SK-N-SH (cell line): ENCODE measurements around the gene DLG1. TPM values are rescaled to one million over a fixed set of nuclear protein-coding genes. Genes with fewer than 3 reads are reported as not detected.

Experiments used
- CTCF ChIA-PET: fragments of 300-600, 350-600 bp; formaldehyde crosslinking; extraction: SDS; loops from one replicate; lab custom pipeline; 2021; lab: Yijun Ruan, JAX
- POLR2A ChIA-PET: fragments of 350-600 bp; sonication (Branson Sonifier 250); formaldehyde crosslinking; extraction: SDS; loops from one replicate; lab custom pipeline; 2020; ENCODE audit warnings: antibody characterized with exemption, inconsistent platforms; lab: Yijun Ruan, JAX
- DNase-seq: peaks from one replicate; pipeline ENCODE4 v3.0.0; 2012
- H2AFZ ChIP-seq: fragments of 200-600 bp; sonication (generic); 2 replicates; pipeline ENCODE4 v1.8.1; 2016; ENCODE audit warnings: antibody characterized with exemption, mild to moderate bottlenecking, low read depth
- H3F3A ChIP-seq: fragments of 200-600 bp; sonication (generic); replicated peaks from 2 replicates; pipeline ENCODE3; 2016; ENCODE audit warnings: antibody characterized with exemption, mild to moderate bottlenecking; ENCODE audit not compliant: insufficient read depth
- H3K27ac ChIP-seq, 2 experiments: fragments of 200-500 bp in 1 of 2; fragments of 200-600 bp in 1 of 2; sonication (Bioruptor generic) in 1 of 2; sonication (generic), shearing (Covaris generic) in 1 of 2; 2 replicates each; pipeline versions ENCODE4 v1.5.1 to v1.6.1; 2014 to 2016; ENCODE audit warnings: low read depth in 2 of 2, inconsistent platforms in 1 of 2, low read length in 1 of 2, mild to moderate bottlenecking in 1 of 2, mixed read lengths in 1 of 2
- H3K27me3 ChIP-seq: fragments of 200-600 bp; sonication (generic), shearing (Covaris generic); 2 replicates; pipeline ENCODE4 v1.6.1; 2016; ENCODE audit warnings: mixed run types; ENCODE audit not compliant: insufficient read depth
- H3K36me3 ChIP-seq, 2 experiments: fragments of 200-500 bp in 1 of 2; fragments of 200-600 bp in 1 of 2; sonication (Bioruptor generic) in 1 of 2; sonication (generic) in 1 of 2; replicated peaks in 1 of 2; 2 replicates each; pipeline versions ENCODE3 to v1.5.1; 2014 to 2016; ENCODE audit warnings: low read length in 1 of 2, mild to moderate bottlenecking in 1 of 2; ENCODE audit not compliant: insufficient read depth in 2 of 2, control insufficient read depth in 1 of 2
- H3K4me1 ChIP-seq, 2 experiments: fragments of 200-500 bp in 1 of 2; fragments of 200-600 bp in 1 of 2; sonication (Bioruptor generic) in 1 of 2; sonication (generic), shearing (Covaris generic) in 1 of 2; 2 replicates each; pipeline versions ENCODE4 v1.5.1 to v1.6.1; 2014 to 2016; ENCODE audit warnings: low read depth in 1 of 2, low read length in 1 of 2, mixed run types in 1 of 2; ENCODE audit not compliant: insufficient read depth in 2 of 2, control insufficient read depth in 1 of 2
- H3K4me2 ChIP-seq: fragments of 200-600 bp; sonication (generic), shearing (Covaris generic); 2 replicates; pipeline ENCODE4 v1.6.1; 2017; ENCODE audit warnings: mixed run types
- H3K4me3 ChIP-seq, 2 experiments: fragments of 200-500 bp in 1 of 2; fragments of 200-600 bp in 1 of 2; sonication (Bioruptor generic) in 1 of 2; sonication (generic), shearing (Covaris generic) in 1 of 2; 2 replicates each; pipeline versions ENCODE4 v1.5.1 to v1.8.1; 2014 to 2016; ENCODE audit warnings: low read depth in 2 of 2, inconsistent platforms in 1 of 2, low read length in 1 of 2, mild to moderate bottlenecking in 1 of 2, mixed read lengths in 1 of 2, moderate library complexity in 1 of 2
- H3K79me2 ChIP-seq: fragments of 200-600 bp; sonication (generic); 2 replicates; pipeline ENCODE4 v1.8.1; 2017; ENCODE audit warnings: mild to moderate bottlenecking; ENCODE audit not compliant: insufficient read depth
- H3K9ac ChIP-seq: fragments of 200-600 bp; sonication (generic); 2 replicates; pipeline ENCODE4 v1.6.1; 2017; ENCODE audit warnings: mixed run types
- H3K9me2 ChIP-seq: fragments of 200-600 bp; sonication (generic); 2 replicates; pipeline ENCODE4 v1.6.1; 2017; ENCODE audit warnings: mixed run types
- H3K9me3 ChIP-seq: fragments of 200-600 bp; sonication (generic); 2 replicates; pipeline ENCODE4 v1.6.1; 2017; ENCODE audit warnings: mixed run types, mild to moderate bottlenecking, moderate library complexity
- H4K20me1 ChIP-seq: fragments of 200-600 bp; sonication (generic); 2 replicates; pipeline ENCODE4 v1.6.1; 2017; ENCODE audit warnings: mild to moderate bottlenecking, mixed run types; ENCODE audit not compliant: insufficient read depth
- EP300 ChIP-seq, 2 experiments: IDR thresholded peaks; 2 replicates each; pipeline versions ENCODE4 v1.4.0 to v1.6.1; 2012; ENCODE audit warnings: borderline replicate concordance in 1 of 2, low read depth in 1 of 2, low read length in 1 of 2
- GABPA ChIP-seq: IDR thresholded peaks from 2 replicates; pipeline ENCODE4 v1.4.0; 2012; ENCODE audit warnings: low read depth, mild to moderate bottlenecking
- MEF2A ChIP-seq: IDR thresholded peaks from 2 replicates; pipeline ENCODE4 v1.4.0; 2012; ENCODE audit warnings: low read depth, borderline replicate concordance
- MXI1 ChIP-seq: IDR thresholded peaks from 2 replicates; pipeline ENCODE4 v1.6.1; 2012; ENCODE audit warnings: mild to moderate bottlenecking, low read depth, low read length, improper control_type of control experiment
- PBX3 ChIP-seq: IDR thresholded peaks from 2 replicates; pipeline ENCODE4; 2012
- REST ChIP-seq: IDR thresholded peaks from 2 replicates; pipeline ENCODE4 v1.6.1; 2012; ENCODE audit warnings: mild to moderate bottlenecking, low read depth, low read length, moderate library complexity
- SIN3A ChIP-seq: IDR thresholded peaks from 2 replicates; pipeline ENCODE4 v1.6.1; 2012; ENCODE audit warnings: low read depth, mild to moderate bottlenecking, low read length, moderate library complexity, borderline replicate concordance
- USF2 ChIP-seq: fragments of 150-350 bp; IDR thresholded peaks from 2 replicates; pipeline ENCODE4 v1.6.1; 2017; ENCODE audit warnings: antibody characterized with exemption, low read length, low read depth, borderline replicate concordance
- WGBS: methylation state at CpG from one replicate; pipeline ENCODE4 v1.1.6; 2017; ENCODE audit warnings: low lambda C conversion rate; 5-methylcytosine and 5-hydroxymethylcytosine counted together
- polyA plus RNA-seq, 3 experiments: library from polyadenylated mRNA; depleted of rRNA; stranded (reverse); fragments of >200 nt; gene quantifications; 2 replicates each; pipeline ENCODE4 v1.2.3, GENCODE V29; 2012

The DLG1 gene
- polyA plus RNA-seq, 1 of the 3 experiments (the other 2 are of a cell fraction), result 16.5 TPM

GRCh38 chr3:197270558-197271317, 27.7 kb downstream of the DLG1 start:
- POLR2A ChIA-PET, result no interaction called here
- peaks cover 0 to 4% of the 10 kb centered on the region in 2 experiments; a peak in 2 of 4 replicates for H3K4me1 ChIP-seq
- peaks cover 28 to 56% of the 10 kb centered on the region in 2 experiments for H3K36me3 ChIP-seq
- no peaks in the 10 kb centered on the region for H3K9me2 ChIP-seq
- no peaks in the 10 kb centered on the region for H3K9me3 ChIP-seq
- no peak for DNase-seq
- peaks cover 97% of the 10 kb centered on the region for H3K79me2 ChIP-seq
- no peak overlapping the region for H3K4me3 ChIP-seq
- H3K27me3 ChIP-seq, result no peaks in the 10 kb centered on the region
- no peak overlapping the region for H3K9ac ChIP-seq
- CTCF ChIA-PET, result no interaction called here
- TF ChIP-seq PBX3, result no peak
- TF ChIP-seq MXI1, result no peak
- no peak for TF ChIP-seq MEF2A
- no peak for TF ChIP-seq REST
- TF ChIP-seq EP300 (IDR thresholded peaks at IDR 0.05; ENCODE audit: borderline replicate concordance in 1 of 2, low read depth in 1 of 2, low read length in 1 of 2), result no peak
- no peak for TF ChIP-seq SIN3A
- TF ChIP-seq GABPA, result no peak
- H2AFZ ChIP-seq, result no peak overlapping the region
- no peak overlapping the region for H3K4me2 ChIP-seq
- H3F3A ChIP-seq, result peaks cover 5% of the 10 kb centered on the region
- 85% methylated on average over 4 of the region's 4 CpGs for WGBS
- peaks cover 30% of the 10 kb centered on the region for H4K20me1 ChIP-seq
- no peak overlapping the region for H3K27ac ChIP-seq

- 99% methylated on average over 3 of the region's 3 CpGs for WGBS
- Histone ChIP-seq H3K9me2 (no peaks in the 10 kb centered on the region), H3K27ac (no peak overlapping the region), H3K9me3 (no peaks in the 10 kb centered on the region), H3K36me3 (peaks cover 27 to 45% of the 10 kb centered on the region in 2 experiments), H4K20me1 (peaks cover 40% of the 10 kb centered on the region), H3F3A (peaks cover 5% of the 10 kb centered on the region), H3K4me3 (no peak overlapping the region), H3K9ac (no peak overlapping the region), H3K4me2 (no peak overlapping the region), H3K4me1 (peaks cover 0 to 4% of the 10 kb centered on the region in 2 experiments; a peak in 2 of 4 replicates), H3K79me2 (peaks cover 97% of the 10 kb centered on the region), H3K27me3 (no peaks in the 10 kb centered on the region), H2AFZ (no peak overlapping the region)
- CTCF ChIA-PET, result interaction anchor here (1.1 to 3.0 kb wide), 5 partner anchors 12 to 234 kb away, joined by 3 to 24 read pairs (median 4); no protein-coding TSS in a partner anchor
- TF ChIP-seq USF2, result no peak
- POLR2A ChIA-PET, result no interaction called here
- no peak for DNase-seq
These were observed 29.4 kb downstream of the DLG1 start for GRCh38 chr3:197269024-197269423.
